BLaER1 treated with 17β-estradiol and CSF1 and Interleukin-3, amounts not matched to agents 10 nM and 100 nM (cell line): Measurements from ENCODE around the gene TFAP2E.

Experiments
- H3K27ac ChIP-seq, 11 experiments: shearing (Covaris generic); formaldehyde crosslinking; 2 replicates each; pipeline ENCODE4 v1.8.1; 2022
- H3K27me3 ChIP-seq, 11 experiments: shearing (Covaris generic); formaldehyde crosslinking; 2 replicates each; pipeline ENCODE4 v1.8.1; 2022
- H3K36me3 ChIP-seq, 11 experiments: shearing (Covaris generic); formaldehyde crosslinking; 2 replicates each; pipeline ENCODE4 v1.8.1; 2022
- H3K4me1 ChIP-seq, 10 experiments: shearing (Covaris generic); formaldehyde crosslinking; 2 replicates each; pipeline ENCODE4 v1.8.1; 2022
- H3K4me2 ChIP-seq, 11 experiments: shearing (Covaris generic); formaldehyde crosslinking; 2 replicates each; pipeline ENCODE4 v1.8.1; 2022
- H3K4me3 ChIP-seq, 10 experiments: shearing (Covaris generic); formaldehyde crosslinking; 2 replicates each; pipeline ENCODE4 v1.8.1; 2022
- H3K9ac ChIP-seq, 11 experiments: shearing (Covaris generic); formaldehyde crosslinking; 2 replicates each; pipeline ENCODE4 v1.8.1; 2022
- H3K9me3 ChIP-seq, 11 experiments: shearing (Covaris generic); formaldehyde crosslinking; replicated peaks in 1 of 11; 2 replicates each; pipeline ENCODE4 v1.8.1; 2022
- H4K20me1 ChIP-seq, 11 experiments: shearing (Covaris generic); formaldehyde crosslinking; 2 replicates each; pipeline ENCODE4 v1.8.1; 2022
- Cebpa-rat ChIP-seq, 11 experiments: shearing (Covaris generic); IDR thresholded peaks; 2 replicates each; pipeline ENCODE4 v1.8.1; 2022

Gene TFAP2E

DNA sequence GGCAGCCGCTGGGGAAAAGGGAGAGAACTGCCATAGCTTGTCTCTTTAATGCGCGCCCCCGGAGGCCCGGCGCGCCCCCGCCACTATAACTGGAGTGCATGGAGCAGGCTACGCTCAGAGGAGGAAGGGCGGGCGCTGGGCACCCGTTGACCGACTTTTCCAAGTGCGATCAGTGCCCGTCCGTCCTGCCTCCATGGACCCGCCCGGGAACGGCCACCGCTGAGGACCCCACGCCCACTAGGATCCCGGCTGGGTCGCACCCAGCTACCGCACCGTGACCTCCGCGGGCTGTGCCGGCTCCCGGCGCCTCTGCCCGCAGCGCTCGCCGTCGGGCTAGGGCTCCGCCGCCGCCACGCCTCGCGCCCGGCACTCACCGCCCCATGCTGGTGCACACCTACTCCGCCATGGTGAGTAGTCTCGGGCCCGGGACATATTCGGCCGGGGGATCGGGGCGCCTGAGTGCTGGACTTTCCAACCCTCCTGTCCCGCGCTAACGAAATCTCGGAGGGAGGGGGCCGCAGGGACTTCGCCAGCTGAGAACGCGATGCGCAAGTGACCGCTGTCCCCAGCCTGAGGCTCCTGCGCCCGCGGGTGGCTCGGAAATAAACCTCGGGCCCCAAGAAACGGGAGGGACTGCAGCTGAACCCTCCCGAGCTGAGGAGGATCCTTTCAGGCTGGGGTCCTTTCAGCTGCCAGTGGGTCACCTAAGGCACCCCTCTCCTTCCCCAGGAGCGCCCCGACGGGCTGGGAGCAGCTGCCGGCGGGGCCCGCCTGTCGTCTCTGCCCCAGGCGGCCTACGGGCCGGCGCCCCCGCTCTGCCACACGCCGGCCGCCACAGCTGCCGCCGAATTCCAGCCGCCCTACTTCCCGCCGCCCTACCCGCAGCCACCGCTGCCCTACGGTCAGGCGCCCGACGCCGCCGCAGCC is at the start of gene TFAP2E:
TSS of gene TFAP2E (plus strand) at position 117 of the 927 bp plus-strand sequence. CDS start at position 381, 264 bp downstream.
- Histone ChIP-seq H3K27me3 (peaks cover 38 to 70% (median 48%) of the 10 kb centered on the region in 11 experiments), H3K4me3 (peak within 1 kb of the TSS; percentile 33 to 63 (median 48); a peak in 18 of 20 replicates), H3K9me3 (peaks cover 0 to 11% (median 0%) of the 10 kb centered on the region in 11 experiments; a peak in 6 of 22 replicates), H4K20me1 (peaks cover 0 to 64% (median 6%) of the 10 kb centered on the region in 11 experiments; a peak in 10 of 22 replicates), H3K4me1 (peaks cover 52 to 74% (median 67%) of the 10 kb centered on the region in 10 experiments), H3K36me3 (peaks cover 0 to 15% (median 6%) of the 10 kb centered on the region in 11 experiments; a peak in 6 of 22 replicates), H3K27ac (peak within 1 kb of the TSS in 2 of 11 experiments; percentile 13 to 18; a peak in 1 of 22 replicates), H3K4me2 (peak within 1 kb of the TSS; percentile 64 to 100 (median 91)), H3K9ac (peak within 1 kb of the TSS in 8 of 11 experiments; percentile 16 to 67 (median 45); a peak in 11 of 22 replicates)
- TF ChIP-seq Cebpa-rat (IDR thresholded peaks at IDR 0.05) = no peak

DNA sequence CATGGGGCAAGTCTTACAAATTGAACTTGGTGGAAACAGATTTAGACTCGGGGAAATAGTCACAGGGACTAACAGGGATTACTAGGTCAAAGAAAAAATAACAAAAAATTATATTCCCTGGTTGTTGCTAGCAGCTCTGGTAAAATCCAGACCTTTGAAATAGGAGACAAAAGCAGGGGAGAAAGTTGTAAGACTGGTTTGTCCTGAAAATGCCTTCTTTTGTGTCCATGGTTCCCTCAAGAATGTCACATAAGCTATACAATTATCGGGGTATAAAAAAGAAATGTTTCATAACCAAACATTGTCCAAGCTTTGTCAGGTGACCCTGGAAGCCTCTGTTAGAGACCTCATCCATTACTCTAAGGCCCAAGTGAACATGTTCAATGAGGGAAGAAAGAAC is 49.0 kb upstream of the TFAP2E start:
- no peak overlapping the region for H3K27ac ChIP-seq
- TF ChIP-seq Cebpa-rat (IDR thresholded peaks at IDR 0.05) = no peak
- H3K4me3 ChIP-seq = no peak overlapping the region
- H3K27me3 ChIP-seq = no peaks in the 10 kb centered on the region
- no peak overlapping the region for H3K9ac ChIP-seq
- peaks cover 26 to 66% (median 43%) of the 10 kb centered on the region in 11 experiments for H3K9me3 ChIP-seq
- H3K4me1 ChIP-seq = no peaks in the 10 kb centered on the region
- no peak overlapping the region for H3K4me2 ChIP-seq
- peaks cover 7 to 58% (median 17%) of the 10 kb centered on the region in 11 experiments; a peak in 19 of 22 replicates for H3K36me3 ChIP-seq
- no peaks in the 10 kb centered on the region for H4K20me1 ChIP-seq

GRCh38 chr1:35530168-35530567 is 42.9 kb upstream of the TFAP2E start:
- Histone ChIP-seq H3K4me1 (no peaks in the 10 kb centered on the region), H3K27me3 (no peaks in the 10 kb centered on the region), H3K4me2 (no peak overlapping the region), H3K4me3 (peak overlapping the region in 2 of 10 experiments; percentile 6 to 29; a peak in 2 of 20 replicates), H3K27ac (no peak overlapping the region), H3K9me3 (peaks cover 62 to 75% (median 71%) of the 10 kb centered on the region in 11 experiments), H3K36me3 (peaks cover 51 to 90% (median 61%) of the 10 kb centered on the region in 11 experiments), H3K9ac (no peak overlapping the region), H4K20me1 (no peaks in the 10 kb centered on the region)
- no peak for TF ChIP-seq Cebpa-rat (IDR thresholded peaks at IDR 0.05)

DNA sequence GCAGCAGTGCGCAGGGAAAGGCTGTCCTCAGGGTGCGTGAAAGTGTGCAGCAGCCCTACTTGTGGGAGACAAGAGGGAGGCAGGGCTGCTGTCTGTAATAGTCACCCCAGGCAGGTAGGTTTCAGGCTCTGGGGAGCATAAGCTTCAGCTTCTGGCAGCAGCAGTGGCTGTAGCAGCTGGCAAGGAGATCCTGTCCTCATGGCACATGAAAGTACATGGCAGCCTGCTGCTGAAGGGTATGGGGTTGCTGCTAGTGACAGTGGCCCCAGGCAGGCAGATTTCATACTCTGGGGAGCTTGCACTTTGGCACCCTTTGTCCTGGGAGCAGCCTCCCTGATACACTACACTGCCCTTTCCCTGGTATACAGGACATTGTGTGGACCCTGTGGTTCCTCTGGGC is 42.2 kb upstream of the TFAP2E start:
- peaks cover 57 to 71% (median 66%) of the 10 kb centered on the region in 11 experiments for H3K9me3 ChIP-seq
- no peak overlapping the region for H3K4me2 ChIP-seq
- H3K4me3 ChIP-seq = peak overlapping the region in 6 of 10 experiments; percentile 2 to 35 (median 13); a peak in 4 of 20 replicates
- no peak for TF ChIP-seq Cebpa-rat (IDR thresholded peaks at IDR 0.05)
- no peak overlapping the region for H3K9ac ChIP-seq
- no peaks in the 10 kb centered on the region for H3K27me3 ChIP-seq
- 0 out of 22 replicates have a peak, but pooled peaks cover 0 to 6% (median 0%) of the 10 kb centered on the region in 11 experiments for H4K20me1 ChIP-seq
- no peak overlapping the region for H3K27ac ChIP-seq
- peaks cover 51 to 90% (median 61%) of the 10 kb centered on the region in 11 experiments for H3K36me3 ChIP-seq
- no peaks in the 10 kb centered on the region for H3K4me1 ChIP-seq

DNA sequence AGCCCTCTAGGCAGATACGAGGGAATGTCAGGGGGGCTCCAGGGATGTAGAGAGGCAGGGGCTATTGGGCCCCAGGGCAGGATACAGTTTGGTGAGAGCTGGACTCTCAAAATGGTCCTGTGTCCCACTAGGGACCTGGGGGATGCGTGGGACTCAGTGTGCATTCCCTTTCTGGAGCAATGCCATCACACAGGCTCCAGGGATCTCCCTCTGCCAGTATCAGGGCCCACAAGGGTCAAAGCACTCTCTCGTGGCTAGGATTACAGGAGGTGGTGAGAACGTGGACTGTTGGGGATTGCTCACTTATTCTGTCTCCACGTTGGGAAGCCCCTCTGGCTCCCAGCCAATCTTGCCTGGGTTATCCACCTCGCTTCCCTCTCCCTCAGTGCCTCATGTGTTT is 41.7 kb upstream of the TFAP2E start:
- H3K36me3 ChIP-seq = peaks cover 52 to 93% (median 61%) of the 10 kb centered on the region in 11 experiments
- H3K9me3 ChIP-seq = peaks cover 57 to 70% (median 64%) of the 10 kb centered on the region in 11 experiments
- no peaks in the 10 kb centered on the region for H3K4me1 ChIP-seq
- H3K27ac ChIP-seq = no peak overlapping the region
- peak overlapping the region in 5 of 10 experiments; percentile 2 to 35 (median 14); a peak in 3 of 20 replicates for H3K4me3 ChIP-seq
- no peak for TF ChIP-seq Cebpa-rat (IDR thresholded peaks at IDR 0.05)
- 0 out of 22 replicates have a peak, but pooled peaks cover 0 to 10% (median 0%) of the 10 kb centered on the region in 11 experiments for H4K20me1 ChIP-seq
- no peak overlapping the region for H3K4me2 ChIP-seq
- no peak overlapping the region for H3K9ac ChIP-seq
- no peaks in the 10 kb centered on the region for H3K27me3 ChIP-seq

GRCh38 chr1:35532497-35533223 is 40.5 kb upstream of the TFAP2E start:
- H4K20me1 ChIP-seq = peaks cover 0 to 21% (median 0%) of the 10 kb centered on the region in 11 experiments; a peak in 1 of 22 replicates
- no peak overlapping the region for H3K27ac ChIP-seq
- H3K36me3 ChIP-seq = peaks cover 51 to 97% (median 60%) of the 10 kb centered on the region in 11 experiments
- H3K4me3 ChIP-seq = no peak overlapping the region
- no peak overlapping the region for H3K9ac ChIP-seq
- peaks cover 48 to 59% (median 51%) of the 10 kb centered on the region in 11 experiments for H3K9me3 ChIP-seq
- peaks cover 0 to 7% (median 4%) of the 10 kb centered on the region in 10 experiments; a peak in 18 of 20 replicates for H3K4me1 ChIP-seq
- TF ChIP-seq Cebpa-rat (IDR thresholded peaks at IDR 0.05) = no peak
- H3K4me2 ChIP-seq = no peak overlapping the region
- no peaks in the 10 kb centered on the region for H3K27me3 ChIP-seq

- H3K27ac ChIP-seq = no peak overlapping the region
- H4K20me1 ChIP-seq = peaks cover 0 to 21% (median 0%) of the 10 kb centered on the region in 11 experiments; a peak in 1 of 22 replicates
- H3K9ac ChIP-seq = no peak overlapping the region
- H3K4me2 ChIP-seq = no peak overlapping the region
- peaks cover 41 to 52% (median 43%) of the 10 kb centered on the region in 11 experiments for H3K9me3 ChIP-seq
- TF ChIP-seq Cebpa-rat (IDR thresholded peaks at IDR 0.05) = no peak
- peaks cover 9 to 17% (median 13%) of the 10 kb centered on the region in 10 experiments for H3K4me1 ChIP-seq
- no peaks in the 10 kb centered on the region for H3K27me3 ChIP-seq
- peaks cover 44 to 88% (median 58%) of the 10 kb centered on the region in 11 experiments for H3K36me3 ChIP-seq
- no peak overlapping the region for H3K4me3 ChIP-seq
These were observed 39.5 kb upstream of the TFAP2E start for GRCh38 chr1:35533586-35533985.

GRCh38 chr1:35535243-35535642 is 37.9 kb upstream of the TFAP2E start:
- no peak for TF ChIP-seq Cebpa-rat (IDR thresholded peaks at IDR 0.05)
- Histone ChIP-seq H3K9ac (no peak overlapping the region), H3K4me1 (peaks cover 25 to 33% (median 30%) of the 10 kb centered on the region in 10 experiments), H3K27me3 (no peaks in the 10 kb centered on the region), H3K27ac (no peak overlapping the region), H3K4me2 (no peak overlapping the region), H3K9me3 (peaks cover 24 to 35% (median 26%) of the 10 kb centered on the region in 11 experiments), H3K4me3 (no peak overlapping the region), H4K20me1 (peaks cover 0 to 33% (median 0%) of the 10 kb centered on the region in 11 experiments; a peak in 6 of 22 replicates), H3K36me3 (peaks cover 29 to 71% (median 42%) of the 10 kb centered on the region in 11 experiments)
